ENCODE measurements around the gene PLXNA4.

Gene PLXNA4

DNA sequence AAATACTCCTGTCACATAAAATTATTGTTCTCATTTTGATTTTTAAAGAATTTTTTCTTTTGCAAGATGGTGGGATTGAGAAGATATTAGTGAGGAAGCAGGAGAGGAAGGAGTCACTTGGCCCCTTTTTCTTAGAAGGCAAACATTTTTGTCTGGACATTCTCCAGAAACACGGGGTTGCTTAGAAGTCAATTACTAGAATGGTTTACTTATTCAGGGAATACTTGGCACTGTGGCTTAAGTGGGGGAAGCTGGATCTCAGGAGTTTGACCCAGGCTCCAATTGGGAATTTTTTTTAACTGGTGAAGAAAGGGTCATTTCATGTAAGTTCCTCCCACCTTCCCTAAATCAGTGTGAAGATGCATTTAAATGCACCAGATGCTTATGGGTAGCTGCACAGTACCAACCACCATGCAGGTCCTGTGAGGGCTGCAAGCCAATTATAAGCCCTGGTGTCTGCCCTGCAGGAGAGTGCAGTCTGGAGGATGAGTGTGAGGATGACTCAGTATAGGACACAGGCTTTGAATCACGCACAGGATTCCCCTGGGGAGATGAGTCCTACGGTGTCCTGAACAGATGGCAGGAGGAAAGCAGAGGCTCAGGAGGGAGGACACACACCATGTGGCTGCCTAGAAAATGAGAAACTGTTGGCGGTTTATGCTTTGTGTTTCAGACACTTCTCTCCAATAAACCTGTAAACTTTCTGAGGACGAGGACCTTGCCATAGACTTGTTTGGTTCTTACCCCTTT, 299.1 kb downstream of the PLXNA4 start:
- TF ChIP-seq, protein P1, sequence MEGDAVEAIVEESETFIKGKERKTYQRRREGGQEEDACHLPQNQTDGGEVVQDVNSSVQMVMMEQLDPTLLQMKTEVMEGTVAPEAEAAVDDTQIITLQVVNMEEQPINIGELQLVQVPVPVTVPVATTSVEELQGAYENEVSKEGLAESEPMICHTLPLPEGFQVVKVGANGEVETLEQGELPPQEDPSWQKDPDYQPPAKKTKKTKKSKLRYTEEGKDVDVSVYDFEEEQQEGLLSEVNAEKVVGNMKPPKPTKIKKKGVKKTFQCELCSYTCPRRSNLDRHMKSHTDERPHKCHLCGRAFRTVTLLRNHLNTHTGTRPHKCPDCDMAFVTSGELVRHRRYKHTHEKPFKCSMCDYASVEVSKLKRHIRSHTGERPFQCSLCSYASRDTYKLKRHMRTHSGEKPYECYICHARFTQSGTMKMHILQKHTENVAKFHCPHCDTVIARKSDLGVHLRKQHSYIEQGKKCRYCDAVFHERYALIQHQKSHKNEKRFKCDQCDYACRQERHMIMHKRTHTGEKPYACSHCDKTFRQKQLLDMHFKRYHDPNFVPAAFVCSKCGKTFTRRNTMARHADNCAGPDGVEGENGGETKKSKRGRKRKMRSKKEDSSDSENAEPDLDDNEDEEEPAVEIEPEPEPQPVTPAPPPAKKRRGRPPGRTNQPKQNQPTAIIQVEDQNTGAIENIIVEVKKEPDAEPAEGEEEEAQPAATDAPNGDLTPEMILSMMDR (IDR thresholded peaks at IDR 0.05; ENCODE audit: low read depth, low read length): no peak
- no peak for DNase-seq (ENCODE audit: extremely low read depth, low read depth)

DNA sequence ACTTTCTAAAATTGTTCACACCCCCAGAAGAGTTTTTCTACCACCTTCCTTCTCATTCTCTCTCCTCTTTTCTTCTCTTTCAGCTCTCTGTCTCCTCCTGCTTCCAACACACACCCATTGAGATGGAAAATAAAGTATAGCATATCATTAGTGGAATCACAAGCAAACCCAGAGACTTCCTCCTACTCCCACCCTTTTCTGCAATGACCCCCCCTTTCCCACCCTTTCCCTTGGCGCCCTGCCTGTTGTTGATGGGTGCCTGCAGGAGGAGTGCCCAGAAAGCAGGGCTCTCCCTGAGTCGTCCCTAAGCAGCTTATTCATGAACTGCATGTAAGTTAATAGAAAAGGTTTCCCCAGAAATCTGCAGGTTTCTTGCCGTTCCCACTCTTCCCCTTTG, 300.0 kb downstream of the PLXNA4 start:
- TF ChIP-seq, protein P1 (IDR thresholded peaks at IDR 0.05; ENCODE audit: low read depth, low read length): no peak
- DNase-seq (ENCODE audit: extremely low read depth, low read depth): no peak

DNA sequence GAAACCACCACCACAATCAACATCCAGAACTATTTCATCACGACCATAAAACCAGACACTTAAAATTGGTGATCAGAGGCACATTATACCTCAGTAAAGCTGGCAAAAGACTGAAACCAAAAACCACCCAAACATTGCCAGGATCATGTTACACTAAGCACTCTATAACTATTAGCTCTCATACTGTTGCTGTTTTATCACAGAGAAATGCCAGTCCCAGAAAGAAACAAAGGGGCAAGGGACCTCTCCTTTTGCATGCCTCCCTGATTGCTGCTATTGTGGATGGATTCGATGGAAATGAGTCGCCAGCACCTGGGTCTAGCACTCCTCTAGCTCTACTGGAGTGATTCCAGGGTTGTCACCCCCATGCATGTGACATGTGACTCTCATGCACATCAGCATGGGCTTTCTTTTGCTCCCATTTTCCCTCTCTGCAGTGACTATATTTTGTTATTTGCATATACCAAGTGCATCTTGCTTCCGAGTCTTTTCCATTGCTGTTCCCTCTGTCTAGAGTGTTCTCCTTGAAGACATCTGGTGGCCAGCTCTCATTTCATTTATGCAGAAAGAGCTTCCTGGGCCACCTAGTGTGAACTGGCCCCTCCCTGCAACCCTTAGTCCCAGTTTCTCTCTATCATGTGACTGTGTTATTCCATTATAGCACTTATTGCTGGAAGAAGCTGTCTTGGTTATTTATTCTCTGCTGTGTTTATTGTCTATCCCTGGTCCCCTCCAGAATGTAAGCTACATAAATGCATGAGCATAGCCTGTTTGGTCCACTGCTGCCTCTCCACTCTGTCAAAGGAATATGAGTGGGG, 300.6 kb downstream of the PLXNA4 start:
- TF ChIP-seq, protein P1 (IDR thresholded peaks at IDR 0.05; ENCODE audit: low read depth, low read length): no peak
- no peak for DNase-seq (ENCODE audit: extremely low read depth, low read depth)

DNA sequence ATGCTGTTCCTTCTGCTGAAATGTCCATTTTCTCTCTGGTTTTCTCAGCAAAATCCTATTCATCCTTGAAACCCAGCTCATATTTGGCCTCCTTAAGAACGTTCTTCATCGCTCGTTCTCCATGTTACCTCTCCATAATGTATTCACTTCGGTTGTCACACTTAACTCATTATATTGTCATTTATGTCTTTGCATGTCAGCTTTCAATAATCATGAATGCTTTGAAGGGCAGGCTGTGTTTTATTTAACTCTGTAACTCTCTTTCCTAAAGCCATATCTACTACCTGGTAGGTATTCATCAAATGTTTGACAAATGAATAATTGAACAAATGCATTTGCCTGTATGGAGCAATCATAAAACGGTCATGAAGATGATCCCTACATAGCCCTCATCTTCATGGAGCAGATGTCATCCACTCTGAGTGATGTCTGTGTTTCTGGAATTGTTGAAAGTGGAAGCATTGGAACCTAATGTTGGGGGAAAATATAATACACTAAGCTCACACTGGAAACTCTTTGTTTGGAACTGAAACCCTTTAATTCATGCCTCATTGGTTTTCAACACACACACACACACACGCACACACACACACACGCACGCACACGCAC, 303.4 kb downstream of the PLXNA4 start:
- DNase-seq (ENCODE audit: extremely low read depth, low read depth): no peak
- TF ChIP-seq, protein P1 (IDR thresholded peaks at IDR 0.05; ENCODE audit: low read depth, low read length): no peak

DNA sequence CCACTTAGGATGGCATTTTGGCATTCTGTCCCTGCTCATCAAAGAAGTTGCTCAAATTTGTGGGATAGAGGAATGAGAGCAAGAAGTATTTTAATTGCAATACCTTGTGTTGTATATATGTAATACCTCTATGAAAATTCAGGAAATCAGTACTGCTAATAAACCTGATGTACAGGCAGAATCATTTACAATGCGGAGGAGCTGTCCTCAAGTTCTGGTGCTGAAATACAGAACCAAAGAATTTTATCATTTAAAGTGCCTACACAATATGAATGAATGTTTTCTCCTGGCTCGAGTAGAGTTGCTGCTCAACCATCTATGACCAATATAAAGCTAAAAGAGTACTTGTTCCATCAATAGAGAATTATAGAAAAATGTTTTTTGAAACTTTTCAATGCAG, 305.8 kb downstream of the PLXNA4 start:
- TF ChIP-seq, protein P1 (IDR thresholded peaks at IDR 0.05; ENCODE audit: low read depth, low read length): no peak
- DNase-seq (ENCODE audit: extremely low read depth, low read depth): no peak

DNA sequence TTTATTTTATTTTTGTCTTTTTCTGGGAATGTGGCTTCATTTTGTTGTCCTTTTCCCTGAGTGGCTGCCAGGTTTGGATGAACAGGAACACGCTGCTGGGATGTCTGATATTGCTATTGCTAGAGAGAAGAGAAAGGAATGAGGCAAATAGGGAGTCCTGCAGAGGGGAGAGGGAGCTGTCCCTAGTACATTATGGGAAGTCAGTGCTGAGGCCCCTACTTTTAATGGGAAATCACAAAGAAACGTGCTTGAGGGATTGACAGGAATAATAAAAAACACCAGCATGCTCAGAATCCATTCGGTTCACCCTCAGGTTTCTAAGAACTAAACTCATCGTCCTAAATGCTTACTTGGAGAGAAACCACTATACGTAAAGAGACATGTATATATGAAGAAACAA, 306.6 kb downstream of the PLXNA4 start:
- TF ChIP-seq, protein P1 (IDR thresholded peaks at IDR 0.05; ENCODE audit: low read depth, low read length): no peak
- DNase-seq (ENCODE audit: extremely low read depth, low read depth): no peak

DNA sequence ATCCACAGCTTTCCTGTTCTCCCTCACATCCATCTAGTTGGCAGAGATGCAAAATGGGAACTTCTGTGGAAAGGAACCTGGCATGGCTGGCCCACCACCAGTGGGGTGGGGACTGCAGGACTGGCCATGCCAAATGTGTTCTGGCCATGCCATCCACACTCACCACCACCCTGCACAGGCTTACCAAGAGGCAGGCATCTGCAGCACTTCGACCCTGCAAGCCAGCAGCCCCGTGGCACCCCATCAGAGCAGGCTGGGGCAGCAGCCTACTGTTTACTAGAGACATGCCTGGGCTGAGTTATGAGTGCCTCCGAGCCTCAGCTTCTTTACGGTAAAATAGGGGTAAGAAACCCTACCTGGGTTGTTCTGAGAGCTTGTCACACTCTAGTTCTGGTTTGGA, 313.1 kb downstream of the PLXNA4 start:
- TF ChIP-seq, protein P1 (IDR thresholded peaks at IDR 0.05; ENCODE audit: low read depth, low read length): no peak
- no peak for DNase-seq (ENCODE audit: extremely low read depth, low read depth)
